ENCODE measurements around the gene SPCS2. TPM values are rescaled to one million over a fixed set of nuclear protein-coding genes. Genes with fewer than 3 reads are reported as not detected.

Gene SPCS2
- total RNA-seq, 1 experiment from 2014 or later, result 175 TPM

DNA sequence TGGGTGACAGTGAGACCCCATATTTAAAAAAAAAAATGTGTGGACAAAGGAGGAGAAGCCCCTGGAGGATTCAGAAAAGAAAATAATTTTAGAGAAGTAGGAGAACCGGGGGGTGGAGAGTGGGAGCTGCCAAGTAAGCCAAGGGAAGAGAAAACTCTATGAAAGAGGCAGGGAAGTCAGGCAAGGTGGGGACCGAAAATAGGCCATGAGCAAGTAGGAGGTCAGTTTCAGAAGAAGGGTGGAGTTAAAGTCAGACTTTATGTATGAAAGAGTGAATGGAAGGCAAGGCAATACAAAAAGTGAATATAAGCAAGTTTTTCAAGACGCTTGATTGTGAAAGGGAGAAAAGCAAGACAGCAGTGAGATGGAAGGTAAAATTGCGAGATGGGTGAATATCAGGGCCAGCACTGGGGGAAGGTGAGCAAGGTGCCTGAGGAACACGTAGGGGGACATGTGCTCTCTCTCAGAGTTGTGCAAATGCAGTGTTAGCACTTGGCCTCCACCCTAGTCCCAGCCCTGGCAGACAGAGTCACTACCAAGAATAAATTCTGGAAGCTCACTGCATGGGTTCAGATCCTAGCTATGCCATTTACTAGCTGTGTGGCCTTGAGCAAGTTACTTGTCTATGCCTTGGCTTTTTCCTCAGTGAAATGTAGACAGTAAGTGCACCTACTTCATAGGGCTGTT lies 6.8 kb upstream of the SPCS2 start:
- Histone ChIP-seq H3K4me3 (no peak overlapping the region), H3K79me2 (ENCODE audit: low read depth) (peaks cover 4% of the 10 kb centered on the region), H3K36me3 (ENCODE audit: low read depth) (no peaks in the 10 kb centered on the region; the same call in 1 of the 2 replicates), H3K4me1 (replicated peaks; ENCODE audit: insufficient read depth) (no peaks in the 10 kb centered on the region), H3K9me3 (ENCODE audit: insufficient read depth, low read depth) (no peaks in the 10 kb centered on the region), H3K27ac (no peak overlapping the region), H3F3A (ENCODE audit: insufficient read depth, low read depth) (no peaks in the 10 kb centered on the region), H4K20me1 (ENCODE audit: insufficient read depth) (no peaks in the 10 kb centered on the region), H2AFZ (no peak overlapping the region), H3K9me2 (ENCODE audit: insufficient read depth) (no peaks in the 10 kb centered on the region), H3K4me2 (no peak overlapping the region), H3K27me3 (ENCODE audit: insufficient read depth, low read depth) (no peaks in the 10 kb centered on the region)
- no peak for TF ChIP-seq EZH2 (IDR thresholded peaks at IDR 0.05; ENCODE audit: low read depth)
- POLR2A ChIA-PET (ENCODE audit: unreplicated experiment), result no interaction called here
- no TSS peak for BruUV-seq (replicated peaks)
- intact Hi-C loops (cut with micrococcal nuclease; ENCODE audit: unreplicated experiment), result no loop called here
- DNase-seq, result no peak
- CTCF ChIA-PET, result no interaction called here

DNA sequence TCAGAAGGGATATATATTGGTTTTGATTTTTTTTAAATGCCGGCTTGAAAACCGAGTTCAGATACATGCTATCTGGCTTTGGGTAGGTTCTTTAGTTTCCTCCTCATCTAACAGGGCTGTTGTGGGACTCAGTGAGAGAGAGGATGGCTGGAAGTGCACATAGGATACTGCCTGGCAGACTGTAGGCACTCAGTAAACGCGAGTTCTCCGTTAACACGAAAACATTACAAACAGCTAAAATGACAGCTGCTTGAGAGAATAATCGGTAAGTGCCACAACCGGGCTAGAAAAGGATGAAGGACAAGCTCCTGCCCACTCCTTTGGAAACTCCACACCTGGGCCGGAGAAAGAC lies 544 bp upstream of the SPCS2 start:
- CTCF ChIA-PET, result no interaction called here
- peaks cover 18% of the 10 kb centered on the region for H3K4me1 ChIP-seq (replicated peaks; ENCODE audit: insufficient read depth)
- H3K27ac ChIP-seq, result peak overlapping the region; percentile 37; the same call in 1 of the 2 replicates
- H3K79me2 ChIP-seq (ENCODE audit: low read depth), result peaks cover 63% of the 10 kb centered on the region
- no peaks in the 10 kb centered on the region for H4K20me1 ChIP-seq (ENCODE audit: insufficient read depth)
- no peaks in the 10 kb centered on the region for H3K9me2 ChIP-seq (ENCODE audit: insufficient read depth)
- no peaks in the 10 kb centered on the region for H3K9me3 ChIP-seq (ENCODE audit: insufficient read depth, low read depth)
- H3K4me3 ChIP-seq, result peak overlapping the region; percentile 96
- peaks cover 12% of the 10 kb centered on the region; the same call in 1 of the 2 replicates for H3K36me3 ChIP-seq (ENCODE audit: low read depth)
- peak overlapping the region; percentile 99 for H3K4me2 ChIP-seq
- no peaks in the 10 kb centered on the region for H3F3A ChIP-seq (ENCODE audit: insufficient read depth, low read depth)
- H3K27me3 ChIP-seq (ENCODE audit: insufficient read depth, low read depth), result no peaks in the 10 kb centered on the region
- intact Hi-C loops (cut with micrococcal nuclease; ENCODE audit: unreplicated experiment), result no loop called here
- POLR2A ChIA-PET (ENCODE audit: unreplicated experiment), result interaction anchor here (0.6 kb wide), 2 partner anchors 62 to 203 kb away, joined by 3 to 5 read pairs; no protein-coding TSS in a partner anchor
- peak in 1 of 2 experiments; percentile 39 for DNase-seq
- TSS peak; percentile 80 for BruUV-seq (replicated peaks)
- TF ChIP-seq EZH2 (IDR thresholded peaks at IDR 0.05; ENCODE audit: low read depth), result no peak
- TF ChIP-seq, protein P1, sequence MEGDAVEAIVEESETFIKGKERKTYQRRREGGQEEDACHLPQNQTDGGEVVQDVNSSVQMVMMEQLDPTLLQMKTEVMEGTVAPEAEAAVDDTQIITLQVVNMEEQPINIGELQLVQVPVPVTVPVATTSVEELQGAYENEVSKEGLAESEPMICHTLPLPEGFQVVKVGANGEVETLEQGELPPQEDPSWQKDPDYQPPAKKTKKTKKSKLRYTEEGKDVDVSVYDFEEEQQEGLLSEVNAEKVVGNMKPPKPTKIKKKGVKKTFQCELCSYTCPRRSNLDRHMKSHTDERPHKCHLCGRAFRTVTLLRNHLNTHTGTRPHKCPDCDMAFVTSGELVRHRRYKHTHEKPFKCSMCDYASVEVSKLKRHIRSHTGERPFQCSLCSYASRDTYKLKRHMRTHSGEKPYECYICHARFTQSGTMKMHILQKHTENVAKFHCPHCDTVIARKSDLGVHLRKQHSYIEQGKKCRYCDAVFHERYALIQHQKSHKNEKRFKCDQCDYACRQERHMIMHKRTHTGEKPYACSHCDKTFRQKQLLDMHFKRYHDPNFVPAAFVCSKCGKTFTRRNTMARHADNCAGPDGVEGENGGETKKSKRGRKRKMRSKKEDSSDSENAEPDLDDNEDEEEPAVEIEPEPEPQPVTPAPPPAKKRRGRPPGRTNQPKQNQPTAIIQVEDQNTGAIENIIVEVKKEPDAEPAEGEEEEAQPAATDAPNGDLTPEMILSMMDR (conservative IDR thresholded peaks at IDR 0.05), result no peak
- H2AFZ ChIP-seq, result peak overlapping the region; percentile 99

DNA sequence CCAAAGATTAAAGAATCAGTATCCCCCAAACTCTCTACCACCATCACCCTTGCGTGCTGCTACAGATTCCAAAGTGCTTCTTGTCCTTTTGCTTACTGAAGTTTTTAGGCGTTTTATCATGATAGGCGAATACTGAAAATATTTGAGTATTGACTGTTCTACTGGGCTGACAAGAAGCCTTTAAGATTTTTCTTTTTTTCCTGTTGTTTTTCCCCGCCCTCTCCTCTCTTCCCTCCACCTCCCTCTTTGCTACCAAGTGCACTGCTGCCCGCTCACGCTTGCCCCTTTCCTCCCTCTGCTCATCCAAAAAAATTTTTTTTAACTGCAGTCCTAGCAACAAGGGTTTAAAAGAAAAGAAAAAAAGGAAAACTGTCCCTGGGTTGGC lies 679 bp downstream of the SPCS2 start:
- DNase-seq, result no peak
- TF ChIP-seq, protein P1 (conservative IDR thresholded peaks at IDR 0.05), result no peak
- TF ChIP-seq EZH2 (IDR thresholded peaks at IDR 0.05; ENCODE audit: low read depth), result no peak
- intact Hi-C loops (cut with micrococcal nuclease; ENCODE audit: unreplicated experiment), result loop anchor here (5.0 kb wide), 1 partner anchor 38 kb away; the partner anchor contains the start of gene NEU3
- Histone ChIP-seq H3K4me2 (peak overlapping the region; percentile 99), H3K36me3 (ENCODE audit: low read depth) (peaks cover 17% of the 10 kb centered on the region; the same call in 1 of the 2 replicates), H2AFZ (peak overlapping the region; percentile 99), H3K4me3 (peak overlapping the region; percentile 96), H3K9me3 (ENCODE audit: insufficient read depth, low read depth) (no peaks in the 10 kb centered on the region), H3K9me2 (ENCODE audit: insufficient read depth) (no peaks in the 10 kb centered on the region), H4K20me1 (ENCODE audit: insufficient read depth) (peaks cover 11% of the 10 kb centered on the region), H3K79me2 (ENCODE audit: low read depth) (peaks cover 75% of the 10 kb centered on the region), H3K4me1 (replicated peaks; ENCODE audit: insufficient read depth) (peaks cover 18% of the 10 kb centered on the region), H3K27ac (peak overlapping the region; percentile 58), H3F3A (ENCODE audit: insufficient read depth, low read depth) (no peaks in the 10 kb centered on the region; the same call in 1 of the 2 replicates), H3K27me3 (ENCODE audit: insufficient read depth, low read depth) (no peaks in the 10 kb centered on the region)
- POLR2A ChIA-PET (ENCODE audit: unreplicated experiment), result no interaction called here
- TSS peak; percentile 38 for BruUV-seq (replicated peaks)
- CTCF ChIA-PET, result no interaction called here
